C4-2B (cell line): ENCODE measurements around the gene RTEL1.

Experiments
- CTCF ChIP-seq: fragments of 450-650 bp; conservative IDR thresholded peaks from 2 replicates; pipeline ENCODE4 v1.5.1; 2017; ENCODE audit warnings: mild to moderate bottlenecking
- ZFX ChIP-seq: fragments of 450-650 bp; IDR thresholded peaks from 2 replicates; pipeline ENCODE4 v1.6.1; 2017

- TF ChIP-seq CTCF (no peak), ZFX (no peak)
These were observed 39.0 kb upstream of the RTEL1 start for GRCh38 chr20:63619086-63619485.
